Measurements from ENCODE around the gene ARMC12. TPM values are rescaled to one million over a fixed set of nuclear protein-coding genes. Genes with fewer than 3 reads are reported as not detected.

ARMC12 gene
- total RNA-seq, 1 experiment from 2014 or later, result 1.0 TPM

GRCh38 chr6:35784200-35784599, 47.4 kb downstream of the ARMC12 start (continued):
- no peak for TF ChIP-seq ZNF423 (CRISPR knock-in tag; IDR thresholded peaks at IDR 0.05)
- no peak for TF ChIP-seq ARID4B (CRISPR knock-in tag; IDR thresholded peaks at IDR 0.05; ENCODE audit: borderline replicate concordance)
- TF ChIP-seq IRF2 (CRISPR knock-in tag; IDR thresholded peaks at IDR 0.05; ENCODE audit: borderline replicate concordance, low read depth), result no peak
- TF ChIP-seq PRDM15 (CRISPR knock-in tag; IDR thresholded peaks at IDR 0.05), result no peak

- Mint-ChIP-seq H3K4me3 (no peak overlapping the region), H3K36me3 (no peaks in the 10 kb centered on the region), H3K4me1 (peaks cover 18% of the 10 kb centered on the region), H3K27ac (no peak overlapping the region), H3K27me3 (ENCODE audit: low read depth) (no peaks in the 10 kb centered on the region), H3K9me3 (no peaks in the 10 kb centered on the region)
- ChIA-PET POLR2A (no interaction called here), CTCF (interaction anchor here (2.1 kb wide), 1 partner anchor 264 kb away, joined by 5 read pairs; no protein-coding TSS in a partner anchor)
- ATAC-seq (no peak; the same call in 1 of the 2 replicates), DNase-seq (ENCODE audit: low spot score) (no peak)
- no peak for TF ChIP-seq ZNF396 (CRISPR knock-in tag; IDR thresholded peaks at IDR 0.05; ENCODE audit: borderline replicate concordance)
- TF ChIP-seq FOXP4 (CRISPR knock-in tag; IDR thresholded peaks at IDR 0.05), result no peak
- TF ChIP-seq STAT6 (CRISPR knock-in tag; conservative IDR thresholded peaks at IDR 0.05; ENCODE audit: low read depth), result no peak
- no peak for TF ChIP-seq MLX (CRISPR knock-in tag; IDR thresholded peaks at IDR 0.05)
- no peak for TF ChIP-seq JAZF1 (CRISPR knock-in tag; IDR thresholded peaks at IDR 0.05)
- no peak for TF ChIP-seq MAX (CRISPR knock-in tag; IDR thresholded peaks at IDR 0.05)
- TF ChIP-seq ATF1 (CRISPR knock-in tag; IDR thresholded peaks at IDR 0.05), result no peak
Observed at GRCh38 chr6:35786272-35786671, 49.4 kb downstream of the ARMC12 start.
